NCI-H69 (cell line): ENCODE data around the gene GIPC3.
A peak's percentile ranks its signal among the peaks of the same experiment; 100 is the strongest.

Experiments
- DNase-seq: peaks from one replicate; lab custom pipeline; 2025; lab: John Stamatoyannopoulos, UW

The GIPC3 gene

DNA sequence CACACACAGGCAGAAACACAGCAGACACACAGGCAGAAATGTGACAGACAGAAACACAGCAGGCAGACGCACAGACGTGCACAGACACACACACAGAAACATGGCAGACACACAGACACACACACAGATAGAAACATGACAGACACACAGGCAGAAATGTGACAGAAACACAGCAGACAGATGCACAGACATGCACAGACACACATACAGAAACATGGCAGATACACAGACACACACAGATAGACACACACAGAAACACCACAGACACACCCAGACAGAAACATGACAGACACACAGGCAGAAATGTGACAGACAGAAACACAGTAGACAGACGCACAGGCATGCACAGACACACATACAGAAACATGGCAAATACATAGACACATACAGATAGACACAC lies 20.1 kb downstream of the GIPC3 start:
- no peak for DNase-seq

DNA sequence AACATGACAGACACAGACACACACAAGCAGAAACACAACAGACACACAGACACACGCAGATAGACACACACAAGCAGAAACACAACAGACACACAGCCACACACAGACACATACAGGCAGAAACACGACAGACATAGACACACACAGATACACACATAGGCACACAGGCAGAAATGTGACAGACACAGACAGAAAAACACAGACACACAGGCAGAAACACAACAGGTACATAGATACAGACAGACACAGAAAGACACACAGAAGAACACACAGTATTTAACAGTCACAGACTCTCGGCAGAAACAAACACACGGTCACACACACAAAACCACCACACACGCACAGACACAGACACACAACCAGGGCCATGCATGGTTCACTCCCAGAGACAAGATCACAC lies 20.5 kb downstream of the GIPC3 start:
- peak; percentile 62 for DNase-seq

DNA sequence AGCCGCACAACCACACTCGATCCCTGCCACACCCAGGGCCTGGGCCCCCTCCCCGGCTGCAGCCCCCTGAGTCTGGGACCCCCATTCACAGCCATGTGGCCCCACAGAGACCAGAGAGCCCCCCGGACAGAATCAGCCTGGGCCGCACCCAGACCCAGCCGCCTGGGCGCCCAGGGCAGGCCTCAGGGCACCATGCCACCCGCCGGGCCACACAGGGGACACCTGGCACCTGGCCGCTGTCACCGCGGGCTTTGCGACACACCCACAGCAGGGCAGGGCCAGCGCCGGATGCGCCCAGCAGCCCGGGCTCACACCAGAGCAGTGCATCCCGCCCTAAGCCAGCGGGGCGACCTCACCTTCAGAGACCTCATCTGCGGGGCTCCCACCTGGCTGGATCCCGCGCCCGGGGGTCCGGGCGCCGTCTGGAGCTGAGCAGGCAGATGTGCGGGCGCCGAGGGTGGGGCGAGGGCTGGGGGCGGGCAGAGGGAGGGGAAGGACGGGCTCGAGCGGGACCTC lies 21.0 kb downstream of the GIPC3 start:
- DNase-seq: peak; percentile 84

DNA sequence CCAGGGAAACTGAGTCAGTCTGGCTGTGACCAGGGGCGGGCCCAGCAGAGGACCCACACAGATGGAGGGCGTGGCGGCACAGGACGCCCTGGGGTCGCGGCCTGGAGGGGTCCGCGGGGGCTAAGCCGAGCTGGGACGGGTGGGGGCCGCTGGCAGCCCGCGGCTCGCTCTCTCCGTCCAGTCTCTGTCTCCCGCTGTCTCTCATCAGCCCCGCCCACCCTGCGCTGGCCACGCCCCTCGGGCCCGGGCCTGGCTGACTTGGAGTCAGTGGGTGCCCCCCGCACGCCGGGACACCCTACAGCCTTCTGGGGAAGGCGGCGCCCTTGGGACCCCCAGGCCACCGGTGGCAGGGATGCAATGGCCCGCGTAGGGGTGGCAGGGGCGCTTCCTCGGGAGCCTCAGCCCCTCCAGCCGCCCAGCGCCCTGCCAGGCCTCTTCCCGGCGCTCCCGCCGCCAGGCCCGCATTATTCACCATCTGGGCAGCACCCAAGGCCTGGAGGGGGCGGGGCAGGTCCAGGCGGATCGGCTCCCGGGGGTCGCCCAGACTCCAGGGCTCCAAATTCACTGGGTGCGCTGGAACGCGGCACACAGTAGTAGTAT lies 21.5 kb downstream of the GIPC3 start, which contains the start of gene TBXA2R:
TSS of gene TBXA2R (minus strand) at position 186 of the 600 bp plus-strand sequence. CDS start 6,241 bp downstream, outside the sequence.
- DNase-seq: peak; percentile 73

GRCh38 chr19:3607303-3608078 lies 22.2 kb downstream of the GIPC3 start:
- DNase-seq: no peak

DNA sequence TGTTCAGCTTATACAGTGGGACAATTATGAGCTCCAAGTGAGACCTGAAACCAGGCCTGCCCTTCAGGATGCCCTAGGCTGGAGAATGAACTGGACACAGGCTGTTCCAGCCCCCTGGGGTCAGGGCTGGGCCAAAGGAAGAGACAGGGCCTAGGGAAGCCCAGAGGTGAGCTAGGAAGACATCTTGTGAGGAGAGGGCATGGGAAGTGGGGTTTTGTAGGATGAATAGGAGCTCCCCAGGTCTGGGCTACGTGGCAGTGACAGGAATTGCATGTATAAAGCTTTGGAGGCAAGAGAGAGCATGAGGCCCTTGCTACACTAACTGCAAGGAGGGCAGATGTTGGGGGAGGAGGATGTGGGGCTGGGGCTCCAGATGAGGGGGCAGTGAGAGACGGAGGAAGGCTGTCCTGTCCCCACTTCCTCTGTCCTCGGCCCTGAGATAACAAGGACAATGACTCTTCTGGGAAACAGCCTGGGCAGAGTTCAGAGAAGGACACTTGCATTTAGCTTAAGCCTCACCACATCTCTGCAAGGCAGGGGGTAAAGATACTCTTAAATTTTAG lies 22.9 kb downstream of the GIPC3 start:
- DNase-seq: no peak

GRCh38 chr19:3608750-3609322 lies 23.6 kb downstream of the GIPC3 start:
- DNase-seq: no peak

- DNase-seq: peak; percentile 24
Measured at GRCh38 chr19:3609779-3610719, 24.8 kb downstream of the GIPC3 start.

GRCh38 chr19:3610745-3611717 lies 25.8 kb downstream of the GIPC3 start:
- no peak for DNase-seq

DNA sequence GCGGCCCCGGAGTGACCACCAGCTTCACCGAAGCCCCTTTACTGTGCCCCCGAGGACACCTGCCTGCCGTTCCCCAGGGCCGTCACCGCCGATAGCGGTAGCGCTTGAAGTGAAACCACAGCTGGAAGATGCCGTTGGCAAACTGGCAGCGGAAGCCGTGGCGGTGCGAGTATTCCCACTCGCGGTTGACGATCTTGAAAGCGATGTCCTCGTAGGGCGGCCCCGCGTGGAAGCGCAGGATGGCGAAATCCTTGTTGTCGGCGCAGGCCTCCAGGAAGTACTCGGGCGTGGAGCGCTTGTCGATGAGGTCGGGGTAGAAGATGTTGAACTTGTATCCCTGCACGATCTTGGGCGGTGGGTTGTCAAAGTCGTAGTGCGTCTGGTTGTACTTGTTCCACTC lies 26.6 kb downstream of the GIPC3 start:
- DNase-seq: no peak

DNA sequence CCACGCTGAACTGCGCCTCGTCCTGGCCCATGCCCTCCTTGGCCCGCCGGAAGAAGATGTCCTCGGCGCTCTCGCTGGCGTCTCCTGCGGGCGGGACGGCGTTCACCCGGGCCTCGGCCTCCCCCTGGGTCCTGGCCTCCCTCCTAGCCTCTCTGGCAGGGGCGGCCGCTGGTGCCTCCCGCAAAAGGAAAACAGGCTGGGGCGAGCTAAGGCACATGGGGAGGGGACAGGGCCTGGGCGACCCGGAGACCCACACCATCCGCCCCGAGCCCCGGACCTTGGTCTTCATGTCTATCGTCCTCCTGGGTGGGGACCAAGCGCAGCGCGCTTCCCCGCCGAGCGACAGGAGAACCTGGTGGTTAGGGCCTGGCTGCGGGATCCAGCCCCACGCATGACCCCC lies 27.1 kb downstream of the GIPC3 start:
- DNase-seq: no peak

- no peak for DNase-seq
Measured at GRCh38 chr19:3612901-3613741, 27.8 kb downstream of the GIPC3 start.

DNA sequence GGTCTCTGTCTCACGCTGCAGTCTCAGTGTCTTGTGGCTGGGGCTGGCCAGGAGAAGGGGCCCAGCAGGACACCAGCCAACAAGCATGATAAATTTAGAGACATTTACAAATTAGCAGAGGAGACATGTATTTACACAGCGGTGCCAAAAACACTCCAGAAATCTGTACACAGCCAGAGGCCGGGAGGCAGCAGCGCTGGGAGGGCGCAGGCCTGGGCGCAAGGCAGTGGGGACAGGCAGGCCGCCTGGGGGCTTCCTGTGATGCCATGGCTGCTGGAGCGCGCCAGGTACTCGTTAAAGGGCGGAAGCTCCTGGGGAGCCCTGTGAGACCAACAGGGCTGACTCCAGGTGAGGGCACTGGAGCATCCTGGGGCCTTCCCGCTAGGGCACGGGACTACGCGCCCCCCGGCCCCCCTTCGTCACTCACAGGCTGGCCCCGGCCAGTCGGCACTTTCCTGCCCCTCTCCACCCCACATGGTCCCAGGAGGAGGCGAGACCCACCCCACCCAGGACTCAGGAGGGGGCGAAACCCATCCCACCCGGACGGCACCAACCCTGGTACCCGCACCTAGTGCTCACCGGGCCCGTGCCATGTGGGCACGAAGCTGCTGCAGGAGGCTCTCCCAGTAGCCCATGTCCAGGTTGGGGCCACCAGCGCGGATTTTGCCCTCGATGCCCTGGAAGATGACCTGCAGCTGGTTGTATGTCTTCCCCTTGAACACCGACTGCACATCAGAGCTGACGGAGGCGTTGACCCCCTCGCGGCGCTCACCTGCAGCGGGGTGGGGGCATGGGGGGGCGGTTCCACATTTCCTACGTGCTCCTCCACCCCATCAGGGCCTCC lies 28.8 kb downstream of the GIPC3 start:
- peak; percentile 66 for DNase-seq

- no peak for DNase-seq
Measured at GRCh38 chr19:3614858-3615505, 29.7 kb downstream of the GIPC3 start.

- DNase-seq: no peak
Measured at GRCh38 chr19:3615524-3616135, 30.4 kb downstream of the GIPC3 start.

- no peak for DNase-seq
Measured at GRCh38 chr19:3617463-3617862, 32.2 kb downstream of the GIPC3 start.

GRCh38 chr19:3618144-3618810 lies 33.0 kb downstream of the GIPC3 start:
- no peak for DNase-seq
